Testis (tissue), 2 donors: ENCODE data around the gene ARHGEF9.

Experiments used
- POLR2A ChIP-seq: fragments of 450-650 bp; IDR thresholded peaks from one replicate; pipeline ENCODE4 v1.6.1; 2017; ENCODE audit warnings: antibody characterized with exemption, mild to moderate bottlenecking, moderate library complexity
- TF ChIP-seq, protein P1 (sequence below), 3 experiments: fragments of 450-650 bp in 2 of 3; fragments of 200-600 bp in 1 of 3; sonication (generic) in 1 of 3; IDR thresholded peaks; one replicate each; pipeline ENCODE4 v1.5.1; 2016 to 2019; ENCODE audit warnings: antibody characterized with exemption in 3 of 3, mild to moderate bottlenecking in 2 of 3, moderate library complexity in 1 of 3

DNA sequence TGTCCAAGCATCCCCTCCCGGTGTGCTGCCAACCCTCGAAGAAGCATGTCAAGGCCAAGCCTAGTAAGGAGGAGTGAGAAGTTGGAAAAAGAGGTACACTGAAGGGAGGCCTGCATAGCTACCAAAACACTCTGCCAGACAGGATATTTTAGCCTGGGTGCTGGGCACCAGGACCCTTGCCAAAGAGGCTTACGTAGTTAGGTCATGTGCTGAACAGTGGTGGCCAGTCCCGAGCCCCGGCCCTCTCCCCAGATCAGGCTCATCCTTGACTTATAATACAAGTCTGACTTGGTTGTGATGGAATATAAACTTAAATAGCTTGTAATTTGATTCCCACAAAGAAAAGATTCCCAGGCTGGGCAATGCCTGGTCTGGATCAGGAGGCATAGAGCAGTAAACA, 149.3 kb downstream of the ARHGEF9 start:
- TF ChIP-seq, protein P1, sequence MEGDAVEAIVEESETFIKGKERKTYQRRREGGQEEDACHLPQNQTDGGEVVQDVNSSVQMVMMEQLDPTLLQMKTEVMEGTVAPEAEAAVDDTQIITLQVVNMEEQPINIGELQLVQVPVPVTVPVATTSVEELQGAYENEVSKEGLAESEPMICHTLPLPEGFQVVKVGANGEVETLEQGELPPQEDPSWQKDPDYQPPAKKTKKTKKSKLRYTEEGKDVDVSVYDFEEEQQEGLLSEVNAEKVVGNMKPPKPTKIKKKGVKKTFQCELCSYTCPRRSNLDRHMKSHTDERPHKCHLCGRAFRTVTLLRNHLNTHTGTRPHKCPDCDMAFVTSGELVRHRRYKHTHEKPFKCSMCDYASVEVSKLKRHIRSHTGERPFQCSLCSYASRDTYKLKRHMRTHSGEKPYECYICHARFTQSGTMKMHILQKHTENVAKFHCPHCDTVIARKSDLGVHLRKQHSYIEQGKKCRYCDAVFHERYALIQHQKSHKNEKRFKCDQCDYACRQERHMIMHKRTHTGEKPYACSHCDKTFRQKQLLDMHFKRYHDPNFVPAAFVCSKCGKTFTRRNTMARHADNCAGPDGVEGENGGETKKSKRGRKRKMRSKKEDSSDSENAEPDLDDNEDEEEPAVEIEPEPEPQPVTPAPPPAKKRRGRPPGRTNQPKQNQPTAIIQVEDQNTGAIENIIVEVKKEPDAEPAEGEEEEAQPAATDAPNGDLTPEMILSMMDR (IDR thresholded peaks at IDR 0.05), result no peak
- TF ChIP-seq POLR2A, result no peak
